Activated CD4-positive, alpha-beta T cell treated with anti-CD3 and anti-CD28 coated beads, Interleukin-2, amount 10 ng/mL, durations not matched to agents 7 days and 5 days (primary cell): Measurements from ENCODE around the gene TAS1R3. TPM values are rescaled to one million over a fixed set of nuclear protein-coding genes. Genes with fewer than 3 reads are reported as not detected.
"Not testable (repeated sequence)": the region's sequence is repeated elsewhere in the genome, so short reads cannot be mapped to it uniquely, and the experiment has no call there.

Experiments
- CTCF ChIA-PET: fragments of 350-600 bp; sonication (Branson Sonifier 250); formaldehyde crosslinking; loops from one replicate; lab custom pipeline; 2021; ENCODE audit warnings: antibody characterized with exemption; lab: Charles Lee
- POLR2A ChIA-PET: fragments of 350-600 bp; sonication (Branson Sonifier 250); formaldehyde crosslinking; loops from one replicate; lab custom pipeline; 2021; ENCODE audit warnings: antibody characterized with exemption; lab: Charles Lee
- DNase-seq: peaks from one replicate; pipeline ENCODE4 v3.0.0-alpha.2; 2020
- H3K27ac Mint-ChIP-seq: one replicate; pipeline ENCODE4 v1.8.0; 2021; ENCODE audit warnings: mild to moderate bottlenecking, moderate library complexity, mixed read lengths
- H3K27me3 Mint-ChIP-seq: one replicate; pipeline ENCODE4 v1.8.0; 2021; ENCODE audit warnings: mixed read lengths
- H3K36me3 Mint-ChIP-seq: one replicate; pipeline ENCODE4 v1.8.0; 2021; ENCODE audit warnings: low read depth, mixed read lengths
- H3K4me1 Mint-ChIP-seq: one replicate; pipeline ENCODE4 v1.8.0; 2021; ENCODE audit warnings: mixed read lengths
- H3K4me3 Mint-ChIP-seq: one replicate; pipeline ENCODE4 v1.8.0; 2021; ENCODE audit warnings: mild to moderate bottlenecking, moderate library complexity, mixed read lengths
- H3K9me3 Mint-ChIP-seq: one replicate; pipeline ENCODE4 v1.8.0; 2021; ENCODE audit warnings: mixed read lengths
- total RNA-seq, 2 experiments: library from RNA; stranded (reverse); gene quantifications; one replicate each; pipeline ENCODE4 v1.2.3, GENCODE V29; 2021

The TAS1R3 gene
- total RNA-seq, 2 experiments from 2014 or later, result 3.1 to 3.7 TPM

GRCh38 chr1:1360506-1361169 lies 29.6 kb downstream of the TAS1R3 start:
- Mint-ChIP-seq H3K9me3 (peaks cover 2% of the 10 kb centered on the region), H3K4me1 (peaks cover 22% of the 10 kb centered on the region), H3K36me3 (no peaks in the 10 kb centered on the region), H3K27ac (no peak overlapping the region), H3K27me3 (peaks cover 12% of the 10 kb centered on the region), H3K4me3 (no peak overlapping the region)
- no peak for DNase-seq
- ChIA-PET POLR2A (no interaction called here), CTCF (no interaction called here)

GRCh38 chr1:1361233-1361981 lies 30.3 kb downstream of the TAS1R3 start:
- Mint-ChIP-seq H3K4me3 (no peak overlapping the region), H3K36me3 (no peaks in the 10 kb centered on the region), H3K27ac (no peak overlapping the region), H3K4me1 (peaks cover 22% of the 10 kb centered on the region), H3K27me3 (peaks cover 12% of the 10 kb centered on the region), H3K9me3 (peaks cover 2% of the 10 kb centered on the region)
- CTCF ChIA-PET, result no interaction called here
- no peak for DNase-seq
- POLR2A ChIA-PET, result no interaction called here

GRCh38 chr1:1361982-1362423 lies 30.9 kb downstream of the TAS1R3 start:
- POLR2A ChIA-PET, result no interaction called here
- CTCF ChIA-PET, result no interaction called here
- Mint-ChIP-seq H3K27me3 (peaks cover 12% of the 10 kb centered on the region), H3K4me1 (peaks cover 22% of the 10 kb centered on the region), H3K9me3 (peaks cover 2% of the 10 kb centered on the region), H3K4me3 (no peak overlapping the region), H3K27ac (no peak overlapping the region), H3K36me3 (no peaks in the 10 kb centered on the region)
- DNase-seq, result no peak

- Mint-ChIP-seq H3K9me3 (peaks cover 2% of the 10 kb centered on the region), H3K27me3 (peaks cover 12% of the 10 kb centered on the region), H3K4me1 (peaks cover 15% of the 10 kb centered on the region), H3K4me3 (no peak overlapping the region), H3K27ac (no peak overlapping the region), H3K36me3 (no peaks in the 10 kb centered on the region)
- CTCF ChIA-PET, result interaction anchor here (1.5 kb wide), 1 partner anchor 8 kb away, joined by 8 read pairs; no protein-coding TSS in a partner anchor
- POLR2A ChIA-PET, result no interaction called here
- no peak for DNase-seq
Observed at GRCh38 chr1:1364266-1364665, 33.2 kb downstream of the TAS1R3 start.

GRCh38 chr1:1365875-1366698 lies 35.0 kb downstream of the TAS1R3 start:
- H3K4me1 Mint-ChIP-seq, result peaks cover 17% of the 10 kb centered on the region
- H3K36me3 Mint-ChIP-seq, result no peaks in the 10 kb centered on the region
- DNase-seq, result no peak
- H3K27me3 Mint-ChIP-seq, result peaks cover 7% of the 10 kb centered on the region
- H3K27ac Mint-ChIP-seq, result no peak overlapping the region
- no peaks in the 10 kb centered on the region for H3K9me3 Mint-ChIP-seq
- POLR2A ChIA-PET, result no interaction called here
- CTCF ChIA-PET, result interaction anchor here (0.6 kb wide), 1 partner anchor 133 kb away, joined by 5 read pairs; no protein-coding TSS in a partner anchor
- H3K4me3 Mint-ChIP-seq, result no peak overlapping the region

GRCh38 chr1:1366699-1367066 lies 35.6 kb downstream of the TAS1R3 start:
- no peak overlapping the region for H3K4me3 Mint-ChIP-seq
- DNase-seq, result no peak
- POLR2A ChIA-PET, result no interaction called here
- no peaks in the 10 kb centered on the region for H3K9me3 Mint-ChIP-seq
- CTCF ChIA-PET, result no interaction called here
- H3K27me3 Mint-ChIP-seq, result peaks cover 7% of the 10 kb centered on the region
- H3K4me1 Mint-ChIP-seq, result peaks cover 23% of the 10 kb centered on the region
- H3K36me3 Mint-ChIP-seq, result no peaks in the 10 kb centered on the region
- H3K27ac Mint-ChIP-seq, result no peak overlapping the region

GRCh38 chr1:1367315-1367714 lies 36.2 kb downstream of the TAS1R3 start:
- H3K27me3 Mint-ChIP-seq, result peaks cover 3% of the 10 kb centered on the region
- DNase-seq, result no peak
- POLR2A ChIA-PET, result no interaction called here
- H3K4me1 Mint-ChIP-seq, result peaks cover 25% of the 10 kb centered on the region
- peaks cover 2% of the 10 kb centered on the region for H3K36me3 Mint-ChIP-seq
- H3K9me3 Mint-ChIP-seq, result no peaks in the 10 kb centered on the region
- no peak overlapping the region for H3K4me3 Mint-ChIP-seq
- CTCF ChIA-PET, result no interaction called here
- H3K27ac Mint-ChIP-seq, result no peak overlapping the region

- H3K4me3 Mint-ChIP-seq, POLR2A ChIA-PET: not testable (repeated sequence)
- CTCF ChIA-PET, result interaction anchor here (0.5 to 1.3 kb wide), 3 partner anchors 18 to 248 kb away, joined by 3 to 4 read pairs (median 4); partner anchors contain the start of gene CCNL2
Observed at GRCh38 chr1:1370094-1370493, 39.0 kb downstream of the TAS1R3 start.

GRCh38 chr1:1370771-1371300 lies 39.8 kb downstream of the TAS1R3 start:
- Mint-ChIP-seq H3K4me1 (peaks cover 43% of the 10 kb centered on the region), H3K36me3 (peaks cover 12% of the 10 kb centered on the region), H3K27ac (peak overlapping the region; percentile 76), H3K9me3 (no peaks in the 10 kb centered on the region), H3K4me3 (peak overlapping the region; percentile 38), H3K27me3 (no peaks in the 10 kb centered on the region)
- ChIA-PET POLR2A (no interaction called here), CTCF (interaction anchor here (0.5 to 2.4 kb wide), 8 partner anchors 7 to 357 kb away, joined by 3 to 9 read pairs (median 4); partner anchors contain the start of genes CCNL2, ISG15 and UBE2J2)
- no peak for DNase-seq

More at GRCh38 chr1:1370094-1370493, 39.0 kb downstream of the TAS1R3 start:
- peak overlapping the region; percentile 66 for H3K27ac Mint-ChIP-seq
- not testable (repeated sequence) for H3K9me3 Mint-ChIP-seq, DNase-seq, H3K36me3 Mint-ChIP-seq, H3K27me3 Mint-ChIP-seq
- peaks cover 42% of the 10 kb centered on the region for H3K4me1 Mint-ChIP-seq

- no peaks in the 10 kb centered on the region for H3K9me3 Mint-ChIP-seq
- H3K4me1 Mint-ChIP-seq, result peaks cover 46% of the 10 kb centered on the region
- no peaks in the 10 kb centered on the region for H3K27me3 Mint-ChIP-seq
- peak overlapping the region; percentile 38 for H3K4me3 Mint-ChIP-seq
- H3K27ac Mint-ChIP-seq, result peak overlapping the region; percentile 76
- H3K36me3 Mint-ChIP-seq, result peaks cover 12% of the 10 kb centered on the region
- CTCF ChIA-PET, result interaction anchor here (0.8 to 2.4 kb wide), 13 partner anchors 8 to 358 kb away, joined by 3 to 9 read pairs (median 4); partner anchors contain the start of genes ISG15, MRPL20 and UBE2J2
- DNase-seq, result peak; percentile 79
- POLR2A ChIA-PET, result no interaction called here
Observed at GRCh38 chr1:1371364-1371745, 40.3 kb downstream of the TAS1R3 start.

- H3K4me1 Mint-ChIP-seq, result peaks cover 50% of the 10 kb centered on the region
- no peaks in the 10 kb centered on the region for H3K27me3 Mint-ChIP-seq
- no peaks in the 10 kb centered on the region for H3K9me3 Mint-ChIP-seq
- ChIA-PET CTCF (interaction anchor here (0.6 to 2.4 kb wide), 21 partner anchors 8 to 358 kb away, joined by 3 to 9 read pairs (median 3); partner anchors contain the start of genes CCNL2, ISG15, MRPL20 and UBE2J2), POLR2A (no interaction called here)
- peak overlapping the region; percentile 51 for H3K4me3 Mint-ChIP-seq
- H3K27ac Mint-ChIP-seq, result peak overlapping the region; percentile 76
- peaks cover 12% of the 10 kb centered on the region for H3K36me3 Mint-ChIP-seq
- DNase-seq, result peak; percentile 81
Observed at GRCh38 chr1:1371746-1372711, 40.9 kb downstream of the TAS1R3 start.
